ENCODE measurements around the gene OTUB2. TPM values are rescaled to one million over a fixed set of nuclear protein-coding genes. Genes with fewer than 3 reads are reported as not detected.

OTUB2 gene
- total and polyA plus RNA-seq, 2 of the 8 experiments (the other 6 are each of a cell fraction or from before 2014, with no cell fraction given): 2.2 to 4.2 TPM

GRCh38 chr14:93997082-93997481 lies 29.1 kb upstream of the OTUB2 start, which contains the start of gene CCDC197:
TSS of gene CCDC197 (plus strand) at chr14:93997301. CDS start at chr14:93998132, 831 bp downstream.
- Histone ChIP-seq H3K4me1 (replicated peaks in 1 of 4; ENCODE audit: control insufficient read depth in 3 of 4, insufficient read depth in 4 of 4, low read length in 3 of 4) (peaks cover 0 to 6% (median 2%) of the 10 kb centered on the region in 4 experiments; a peak in 3 of 7 replicates), H3K4me2 (ENCODE audit: insufficient read depth in 1 of 2, low read depth in 2 of 2, low read length in 2 of 2) (no peak within 1 kb of the TSS), H3K9ac (replicated peaks in 1 of 4; ENCODE audit: extremely low read depth in 1 of 4, low read depth in 3 of 4, low read length in 3 of 4) (no peak within 1 kb of the TSS; a peak in 1 of 7 replicates), H3K4ac (replicated peaks; ENCODE audit: insufficient read length, low read depth, low read length) (no peak within 1 kb of the TSS), H4K5ac (ENCODE audit: insufficient read length, low read depth, low read length) (no peak within 1 kb of the TSS), H3K56ac (replicated peaks; ENCODE audit: insufficient read length, low read depth, low read length) (no peak within 1 kb of the TSS), H3K27ac (ENCODE audit: low read depth, low read length) (no peak within 1 kb of the TSS), H2BK12ac (ENCODE audit: low read depth, low read length) (no peak within 1 kb of the TSS), H2BK5ac (ENCODE audit: low read depth, low read length) (no peak within 1 kb of the TSS), H3K23me2 (ENCODE audit: low read depth, low read length) (no peaks in the 10 kb centered on the region), H3K4me3 (ENCODE audit: extremely low read depth in 1 of 4, insufficient read depth in 2 of 4, low read depth in 3 of 4, low read length in 4 of 4) (no peak within 1 kb of the TSS), H4K91ac (replicated peaks; ENCODE audit: insufficient read length, low read length) (no peak within 1 kb of the TSS), H3K23ac (ENCODE audit: insufficient read length) (no peak within 1 kb of the TSS), H2AK5ac (ENCODE audit: low read depth, low read length) (no peak within 1 kb of the TSS), H3K14ac (ENCODE audit: insufficient read length) (no peak within 1 kb of the TSS), H4K8ac (ENCODE audit: extremely low read depth, insufficient read depth, low read length) (no peak within 1 kb of the TSS; the same call in 1 of the 2 replicates), H2BK20ac (ENCODE audit: low read length) (no peak within 1 kb of the TSS), H3K18ac (ENCODE audit: extremely low read depth, low read length) (no peak within 1 kb of the TSS), H4K20me1 (replicated peaks in 1 of 2; ENCODE audit: control insufficient read depth in 1 of 2, insufficient read depth in 2 of 2, low read length in 2 of 2) (no peaks in the 10 kb centered on the region), H2BK120ac (replicated peaks; ENCODE audit: low read depth, low read length) (no peak within 1 kb of the TSS), H3K27me3 (replicated peaks in 1 of 4; ENCODE audit: control insufficient read depth in 3 of 4, extremely low read depth in 1 of 4, insufficient read depth in 3 of 4, low read length in 3 of 4) (0 out of 7 replicates have a peak, but pooled peaks cover 0 to 2% (median 0%) of the 10 kb centered on the region in 4 experiments), H2BK15ac (ENCODE audit: low read length) (no peak within 1 kb of the TSS), H3K36me3 (ENCODE audit: control insufficient read depth in 2 of 4, insufficient read depth in 4 of 4, low read length in 3 of 4) (no peaks in the 10 kb centered on the region), H3K79me1 (ENCODE audit: low read depth, low read length) (no peaks in the 10 kb centered on the region; the same call in 1 of the 2 replicates), H3K79me2 (ENCODE audit: control insufficient read depth in 1 of 2, insufficient read depth in 2 of 2, low read length in 2 of 2) (no peaks in the 10 kb centered on the region), H2AFZ (ENCODE audit: low read length) (0 out of 2 replicates have a peak within 1 kb of the TSS, but pooled peaks have one; percentile 44), H3K9me3 (ENCODE audit: insufficient read depth in 2 of 2, low read depth in 1 of 2, low read length in 1 of 2) (no peaks in the 10 kb centered on the region)
- FAIRE-seq (no peak), DNase-seq (ENCODE audit: low read depth in 1 of 2, low spot score in 2 of 2) (no peak)
- 85% methylated on average over 1 of the region's 1 CpG; no CpG with 5 or more reads in 1 of the 2 experiments for WGBS, 2 experiments (ENCODE audit: extremely low coverage in 1 of 2, insufficient coverage in 1 of 2, insufficient read length in 1 of 2, insufficient replicate concordance in 2 of 2, low coverage in 1 of 2, low lambda C conversion rate in 2 of 2, missing lambda C conversion rate in 1 of 2)
- POLR2A ChIA-PET (ENCODE audit: partially characterized antibody): no interaction called here
- CTCF ChIA-PET (ENCODE audit: partially characterized antibody): interaction anchor here (0.7 to 20.5 kb wide), 11 partner anchors 13 to 178 kb away, joined by 3 to 484 read pairs (median 4); no protein-coding TSS in a partner anchor
- TF ChIP-seq KDM1A (IDR thresholded peaks at IDR 0.05; ENCODE audit: borderline replicate concordance, low read length) (no peak), CTCF (IDR thresholded peaks at IDR 0.05; ENCODE audit: control extremely low read depth in 1 of 3, insufficient read depth in 1 of 3, low read depth in 1 of 3, low read length in 3 of 3) (no peak), EZH2 (IDR thresholded peaks at IDR 0.05; ENCODE audit: low read depth, low read length, severe bottlenecking) (no peak), MAFK (IDR thresholded peaks at IDR 0.05; ENCODE audit: low read depth, low read length) (no peak), CHD1 (IDR thresholded peaks at IDR 0.05; ENCODE audit: low read depth, low read length) (no peak), HDAC2 (IDR thresholded peaks at IDR 0.05; ENCODE audit: borderline replicate concordance in 1 of 2, low read depth in 2 of 2, low read length in 2 of 2) (no peak), CBX8 (IDR thresholded peaks at IDR 0.05; ENCODE audit: borderline replicate concordance, low read depth, low read length) (no peak), SIRT6 (IDR thresholded peaks at IDR 0.05; ENCODE audit: low read length) (no peak), RAD21 (IDR thresholded peaks at IDR 0.05 in 1 of 2, conservative IDR thresholded peaks at IDR 0.05 in 1 of 2; ENCODE audit: low read depth in 2 of 2, low read length in 2 of 2) (no peak), SP1 (IDR thresholded peaks at IDR 0.05; ENCODE audit: low read depth, low read length) (no peak)

Data from H1 (cell line).